Cardiac muscle cell (in vitro differentiated cells and primary cell): Measurements from ENCODE around the gene TOMM70. TPM values are rescaled to one million over a fixed set of nuclear protein-coding genes. Genes with fewer than 3 reads are reported as not detected.

Experiments
- DNase-seq, 2 donors: peaks; one replicate each; pipeline versions ENCODE4 v3.0.0 to v3.0.0-alpha.2; 2010 to 2017; ENCODE audit warnings: low read depth in 1 of 2, low spot score in 1 of 2
- H3K27ac ChIP-seq: fragments of 200-600 bp; sonication (generic); 2 replicates; pipeline ENCODE4 v1.5.1; 2016
- H3K27me3 ChIP-seq: fragments of 200-600 bp; sonication (generic); 2 replicates; pipeline ENCODE4 v1.6.0; 2016; ENCODE audit warnings: control low read depth
- H3K36me3 ChIP-seq: fragments of 200-600 bp; sonication (generic); 2 replicates; pipeline ENCODE4 v1.5.1; 2016; ENCODE audit warnings: control low read depth
- H3K4me1 ChIP-seq: fragments of 200-600 bp; sonication (generic); 2 replicates; pipeline ENCODE4 v1.8.1; 2017; ENCODE audit warnings: low read depth, mild to moderate bottlenecking, mixed run types
- H3K4me3 ChIP-seq: fragments of 200-600 bp; sonication (generic); 2 replicates; pipeline ENCODE4 v1.5.1; 2016; ENCODE audit warnings: mild to moderate bottlenecking
- H3K9me3 ChIP-seq: fragments of 200-600 bp; sonication (generic); 2 replicates; pipeline ENCODE4 v1.5.1; 2017; ENCODE audit warnings: low read depth, mild to moderate bottlenecking, control low read depth
- polyA plus RNA-seq: library from polyadenylated mRNA; unstranded; fragments of >200 nt; fragmentation: Nextera tagmentation; extraction: Ambion mirVana; gene quantifications from 2 replicates; pipeline ENCODE4 v1.2.1, GENCODE V29; 2016
- total RNA-seq: library from RNA; depleted of rRNA; stranded (reverse); fragments of >200 nt; gene quantifications from 2 replicates; pipeline ENCODE4 v1.2.3, GENCODE V29; 2016
- TF ChIP-seq, protein P1 (sequence below): IDR thresholded peaks from 2 replicates; pipeline ENCODE4 v1.5.1; 2012; ENCODE audit warnings: low read depth, mild to moderate bottlenecking, low read length

The TOMM70 gene
- total and polyA plus RNA-seq, 2 experiments from 2014 or later: 34.3 to 43.5 TPM

DNA sequence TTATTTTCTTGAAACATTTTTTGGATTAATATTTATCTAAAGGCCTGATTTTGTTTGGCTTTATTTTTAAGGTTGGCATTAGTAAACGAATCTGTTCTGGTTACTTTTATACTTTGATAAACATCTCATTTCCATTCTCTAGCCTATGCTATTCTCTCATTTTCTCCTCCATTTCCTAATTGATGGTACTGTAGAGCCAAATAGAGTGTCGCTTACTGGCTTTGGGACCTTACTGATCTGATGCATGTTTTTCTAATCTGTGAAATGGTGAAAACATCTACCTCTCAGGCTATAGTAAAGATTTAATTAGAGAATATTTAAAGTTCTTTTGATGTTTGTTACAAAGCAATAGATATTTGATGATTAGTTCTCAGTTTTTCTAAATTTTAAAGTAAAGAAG is 2.0 kb upstream of the TOMM70 start:
- TF ChIP-seq, protein P1, sequence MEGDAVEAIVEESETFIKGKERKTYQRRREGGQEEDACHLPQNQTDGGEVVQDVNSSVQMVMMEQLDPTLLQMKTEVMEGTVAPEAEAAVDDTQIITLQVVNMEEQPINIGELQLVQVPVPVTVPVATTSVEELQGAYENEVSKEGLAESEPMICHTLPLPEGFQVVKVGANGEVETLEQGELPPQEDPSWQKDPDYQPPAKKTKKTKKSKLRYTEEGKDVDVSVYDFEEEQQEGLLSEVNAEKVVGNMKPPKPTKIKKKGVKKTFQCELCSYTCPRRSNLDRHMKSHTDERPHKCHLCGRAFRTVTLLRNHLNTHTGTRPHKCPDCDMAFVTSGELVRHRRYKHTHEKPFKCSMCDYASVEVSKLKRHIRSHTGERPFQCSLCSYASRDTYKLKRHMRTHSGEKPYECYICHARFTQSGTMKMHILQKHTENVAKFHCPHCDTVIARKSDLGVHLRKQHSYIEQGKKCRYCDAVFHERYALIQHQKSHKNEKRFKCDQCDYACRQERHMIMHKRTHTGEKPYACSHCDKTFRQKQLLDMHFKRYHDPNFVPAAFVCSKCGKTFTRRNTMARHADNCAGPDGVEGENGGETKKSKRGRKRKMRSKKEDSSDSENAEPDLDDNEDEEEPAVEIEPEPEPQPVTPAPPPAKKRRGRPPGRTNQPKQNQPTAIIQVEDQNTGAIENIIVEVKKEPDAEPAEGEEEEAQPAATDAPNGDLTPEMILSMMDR: no peak
- Histone ChIP-seq H3K9me3 (no peaks in the 10 kb centered on the region), H3K36me3 (no peaks in the 10 kb centered on the region), H3K4me3 (peak overlapping the region; percentile 94), H3K4me1 (peaks cover 19% of the 10 kb centered on the region), H3K27ac (peak overlapping the region; percentile 97), H3K27me3 (no peaks in the 10 kb centered on the region)
- no peak for DNase-seq

DNA sequence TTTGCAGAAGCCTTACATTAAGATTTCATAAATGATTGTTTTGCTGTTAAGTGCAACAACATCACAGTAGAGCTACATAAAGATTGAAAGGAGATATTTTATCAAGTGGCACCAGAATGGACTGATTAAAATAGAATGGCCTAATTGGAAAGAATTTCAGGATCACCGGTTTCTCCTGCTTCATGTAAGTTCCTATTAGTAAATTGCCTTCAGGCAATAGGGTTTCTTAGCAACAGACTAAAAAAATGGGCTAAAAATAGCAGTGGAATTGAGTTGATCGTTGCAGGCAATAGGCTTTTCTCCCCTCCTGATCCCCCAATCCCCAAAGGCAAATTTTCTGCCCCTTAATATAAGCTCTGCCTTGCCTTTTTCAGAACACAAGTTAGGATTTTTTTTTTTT is 1.4 kb upstream of the TOMM70 start:
- peak overlapping the region; percentile 97 for H3K27ac ChIP-seq
- H3K9me3 ChIP-seq: no peaks in the 10 kb centered on the region
- no peaks in the 10 kb centered on the region for H3K27me3 ChIP-seq
- H3K36me3 ChIP-seq: no peaks in the 10 kb centered on the region
- TF ChIP-seq, protein P1: no peak
- peak; percentile 51 to 70 for DNase-seq
- peaks cover 19% of the 10 kb centered on the region for H3K4me1 ChIP-seq
- peak overlapping the region; percentile 94 for H3K4me3 ChIP-seq

DNA sequence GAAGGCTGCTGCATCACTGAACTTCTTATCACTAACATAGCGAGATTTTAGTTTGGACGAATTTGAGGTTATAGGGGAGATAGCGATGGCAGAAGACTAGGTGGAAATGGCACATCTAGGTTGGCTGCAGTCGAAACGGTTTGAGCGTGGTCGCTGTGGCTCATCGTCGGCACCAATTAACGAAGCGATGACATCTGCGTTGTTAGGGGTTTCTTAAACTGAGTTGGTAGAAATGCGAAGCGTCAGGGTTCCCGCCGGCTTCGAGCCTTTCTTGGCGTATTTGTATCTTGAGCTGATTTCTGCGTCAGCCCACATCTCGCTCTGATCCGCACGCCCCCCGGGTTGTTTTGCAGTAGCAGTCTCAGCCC is 769 bp upstream of the TOMM70 start:
- peak; percentile 68 to 69 for DNase-seq
- TF ChIP-seq, protein P1: no peak
- H3K4me1 ChIP-seq: peaks cover 19% of the 10 kb centered on the region
- H3K27ac ChIP-seq: peak overlapping the region; percentile 97
- no peaks in the 10 kb centered on the region for H3K9me3 ChIP-seq
- H3K27me3 ChIP-seq: no peaks in the 10 kb centered on the region
- H3K4me3 ChIP-seq: peak overlapping the region; percentile 94
- no peaks in the 10 kb centered on the region for H3K36me3 ChIP-seq

DNA sequence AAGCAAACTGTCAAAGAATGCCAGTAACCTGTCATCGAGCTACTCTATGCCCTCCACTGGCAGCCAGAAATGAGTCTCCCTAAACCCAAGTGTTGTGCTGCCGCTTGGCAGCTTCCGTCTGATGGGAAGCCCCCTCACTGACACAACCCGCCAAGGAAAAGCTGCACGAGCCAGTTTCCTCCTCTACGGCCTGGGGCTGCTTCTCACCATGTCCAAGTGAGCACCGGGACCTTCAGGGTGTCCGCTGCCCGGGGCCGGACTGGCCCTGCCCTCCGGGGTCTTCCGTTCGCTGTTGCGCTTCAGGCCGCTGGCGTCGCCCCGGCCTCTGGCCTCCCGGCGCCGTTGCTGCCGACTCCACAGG is 490 bp downstream of the TOMM70 start:
- Histone ChIP-seq H3K27ac (peak overlapping the region; percentile 97), H3K27me3 (no peaks in the 10 kb centered on the region), H3K9me3 (no peaks in the 10 kb centered on the region), H3K36me3 (no peaks in the 10 kb centered on the region), H3K4me3 (peak overlapping the region; percentile 94), H3K4me1 (peaks cover 19% of the 10 kb centered on the region)
- TF ChIP-seq, protein P1: no peak
- peak; percentile 19 to 41 for DNase-seq

GRCh38 chr3:100399341-100400071 is 1.4 kb downstream of the TOMM70 start:
- TF ChIP-seq, protein P1: no peak
- Histone ChIP-seq H3K27me3 (no peaks in the 10 kb centered on the region), H3K27ac (peak overlapping the region; percentile 97), H3K36me3 (no peaks in the 10 kb centered on the region), H3K4me3 (peak overlapping the region; percentile 94), H3K9me3 (no peaks in the 10 kb centered on the region), H3K4me1 (peaks cover 19% of the 10 kb centered on the region)
- no peak for DNase-seq
